Trophoblast cell (in vitro differentiated cells and primary cell): ENCODE data around the gene ZNF385C.

Experiments
- DNase-seq, 2 donors: peaks; one replicate each; pipeline ENCODE4 v3.0.0-alpha.2; 2016
- H2AFZ ChIP-seq: 2 replicates; pipeline ENCODE4 v1.6.1; 2013; ENCODE audit warnings: low read length, moderate library complexity, mild to moderate bottlenecking; ENCODE audit not compliant: insufficient read depth, poor library complexity
- H2AK5ac ChIP-seq: 2 replicates; pipeline ENCODE4 v1.6.1; 2013; ENCODE audit warnings: mild to moderate bottlenecking, low read length
- H2BK120ac ChIP-seq: 2 replicates; pipeline ENCODE4 v1.6.1; 2013; ENCODE audit warnings: low read length, mild to moderate bottlenecking, moderate library complexity; ENCODE audit not compliant: insufficient read depth, poor library complexity
- H2BK12ac ChIP-seq: 2 replicates; pipeline ENCODE4 v1.6.1; 2013; ENCODE audit warnings: mild to moderate bottlenecking, low read length, moderate library complexity
- H2BK5ac ChIP-seq: 2 replicates; pipeline ENCODE4 v1.6.1; 2013; ENCODE audit warnings: low read length, low read depth, moderate library complexity, mild to moderate bottlenecking; ENCODE audit not compliant: poor library complexity
- H3K14ac ChIP-seq: 2 replicates; pipeline ENCODE4 v1.6.1; 2013; ENCODE audit warnings: mild to moderate bottlenecking, low read length
- H3K18ac ChIP-seq: 2 replicates; pipeline ENCODE4 v1.6.1; 2013; ENCODE audit warnings: mild to moderate bottlenecking, low read length
- H3K23ac ChIP-seq: 2 replicates; pipeline ENCODE4 v1.6.1; 2013; ENCODE audit warnings: low read length
- H3K27ac ChIP-seq: 2 replicates; pipeline ENCODE4 v1.5.1; 2013; ENCODE audit warnings: low read depth, mild to moderate bottlenecking, inconsistent platforms, low read length, moderate library complexity
- H3K27me3 ChIP-seq: 2 replicates; pipeline ENCODE4 v1.6.1; 2013; ENCODE audit warnings: inconsistent platforms, mild to moderate bottlenecking, low read length, moderate library complexity; ENCODE audit not compliant: insufficient read depth
- H3K36me3 ChIP-seq, 2 experiments: 1 replicate in 1 of 2; 2 replicates in 1 of 2; pipeline ENCODE4 v1.6.1; 2013; ENCODE audit warnings: low read length in 2 of 2, mild to moderate bottlenecking in 2 of 2, moderate library complexity in 1 of 2; ENCODE audit not compliant: insufficient read depth in 2 of 2, control insufficient read depth in 1 of 2
- H3K4ac ChIP-seq: 2 replicates; pipeline ENCODE4 v1.6.1; 2013; ENCODE audit warnings: low read depth, mild to moderate bottlenecking, low read length, moderate library complexity
- H3K4me1 ChIP-seq, 2 experiments: 1 replicate in 1 of 2; 2 replicates in 1 of 2; pipeline ENCODE4 v1.6.1; 2013; ENCODE audit warnings: low read length in 2 of 2, mild to moderate bottlenecking in 2 of 2, moderate library complexity in 1 of 2; ENCODE audit not compliant: insufficient read depth in 2 of 2, control insufficient read depth in 1 of 2
- H3K4me2 ChIP-seq: 2 replicates; pipeline ENCODE4 v1.6.1; 2013; ENCODE audit warnings: inconsistent platforms, mild to moderate bottlenecking, low read length, moderate library complexity
- H3K4me3 ChIP-seq: 2 replicates; pipeline ENCODE4 v1.5.1; 2013; ENCODE audit warnings: mild to moderate bottlenecking, low read depth, low read length, inconsistent platforms
- H3K79me1 ChIP-seq: one replicate; pipeline ENCODE4 v1.6.1; 2013; ENCODE audit warnings: low read length
- H3K79me2 ChIP-seq: 2 replicates; pipeline ENCODE4 v1.6.1; 2013; ENCODE audit warnings: low read length, mild to moderate bottlenecking; ENCODE audit not compliant: control insufficient read depth, insufficient read depth, poor library complexity
- H3K9ac ChIP-seq: 2 replicates; pipeline ENCODE4 v1.6.1; 2013; ENCODE audit warnings: mild to moderate bottlenecking, low read length
- H3K9me3 ChIP-seq: 2 replicates; pipeline ENCODE4 v1.6.1; 2013; ENCODE audit warnings: low read depth, mild to moderate bottlenecking, control low read depth, inconsistent platforms, low read length; ENCODE audit not compliant: insufficient read depth
- H4K12ac ChIP-seq: 2 replicates; pipeline ENCODE4 v1.6.1; 2013; ENCODE audit warnings: low read depth, mild to moderate bottlenecking, low read length, moderate library complexity
- H4K8ac ChIP-seq: 2 replicates; pipeline ENCODE4 v1.6.1; 2013; ENCODE audit warnings: low read depth, mild to moderate bottlenecking, low read length, moderate library complexity
- H4K91ac ChIP-seq: one replicate; pipeline ENCODE4 v1.6.1; 2013; ENCODE audit warnings: low read depth, mild to moderate bottlenecking, low read length, moderate library complexity
- WGBS: extraction: QIAGEN DNeasy Blood & Tissue Kit; methylation state at CpG from one replicate; pipeline ENCODE4 v1.1.7; 2013; ENCODE audit warnings: missing lambda C conversion rate; ENCODE audit not compliant: insufficient read length, insufficient coverage; ENCODE audit errors: extremely low coverage; 5-methylcytosine and 5-hydroxymethylcytosine counted together

The ZNF385C gene

DNA sequence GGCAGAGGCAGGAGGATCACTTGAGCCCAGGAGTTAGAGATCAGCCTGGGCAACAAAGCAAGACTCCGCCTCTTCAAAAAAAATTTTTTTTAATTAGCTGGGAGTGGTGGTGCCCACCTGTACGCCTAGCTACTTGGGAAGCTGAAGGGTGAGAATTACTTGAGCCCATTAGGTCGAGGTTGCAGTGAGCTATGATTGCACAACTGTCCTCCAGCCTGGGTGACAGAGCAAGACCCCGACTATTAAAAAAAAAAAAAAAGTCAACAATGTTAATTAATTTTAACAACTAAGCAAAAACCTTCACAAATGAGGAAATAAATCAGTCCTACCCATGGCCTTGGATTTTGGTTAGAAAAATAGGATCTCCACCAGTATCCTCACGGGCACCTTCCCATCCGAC is 8.9 kb upstream of the ZNF385C start:
- Histone ChIP-seq H4K12ac (no peak overlapping the region), H2AFZ (no peak overlapping the region), H3K27me3 (no peaks in the 10 kb centered on the region), H3K4me3 (no peak overlapping the region), H3K79me1 (no peaks in the 10 kb centered on the region), H3K18ac (no peak overlapping the region), H2BK120ac (no peak overlapping the region), H3K9ac (no peak overlapping the region), H4K8ac (no peak overlapping the region), H3K9me3 (peaks cover 2% of the 10 kb centered on the region), H2AK5ac (no peak overlapping the region), H2BK12ac (no peak overlapping the region), H3K27ac (no peak overlapping the region), H2BK5ac (no peak overlapping the region), H3K36me3 (no peaks in the 10 kb centered on the region), H3K4me2 (no peak overlapping the region), H3K4me1 (peaks cover 0 to 3% of the 10 kb centered on the region in 2 experiments), H4K91ac (no peak overlapping the region), H3K4ac (no peak overlapping the region), H3K14ac (no peak overlapping the region), H3K79me2 (no peaks in the 10 kb centered on the region), H3K23ac (no peak overlapping the region)
- DNase-seq, result no peak
- WGBS, result no CpG with 5 or more reads among the region's 6 CpGs

DNA sequence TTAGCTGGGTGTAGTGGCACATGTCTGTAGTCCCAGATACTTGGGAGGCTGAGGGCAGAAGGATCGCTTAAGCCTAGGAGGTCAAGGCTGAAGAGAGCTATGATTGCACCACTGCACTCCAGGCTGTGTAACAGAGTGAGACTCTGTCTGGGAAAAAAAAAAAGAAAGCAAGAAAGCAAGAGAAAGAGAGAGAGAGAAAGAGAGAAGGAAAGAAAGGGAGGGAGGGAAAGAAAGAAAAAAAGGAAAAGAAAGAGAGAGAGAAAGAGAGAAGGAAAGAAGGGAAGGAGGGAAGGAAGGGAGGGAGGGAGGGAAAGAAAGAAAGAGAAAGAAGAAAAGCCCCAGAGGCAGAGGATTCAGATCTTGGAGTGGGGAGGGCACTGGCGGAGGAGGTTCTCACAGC is 7.7 kb upstream of the ZNF385C start:
- no peak overlapping the region for H2AK5ac ChIP-seq
- H3K36me3 ChIP-seq, result no peaks in the 10 kb centered on the region
- H3K27me3 ChIP-seq, result no peaks in the 10 kb centered on the region
- no peak overlapping the region for H4K12ac ChIP-seq
- H3K9me3 ChIP-seq, result no peaks in the 10 kb centered on the region
- no peak overlapping the region for H2AFZ ChIP-seq
- H3K9ac ChIP-seq, result no peak overlapping the region
- no peak overlapping the region for H3K4me2 ChIP-seq
- H3K18ac ChIP-seq, result no peak overlapping the region
- H3K4ac ChIP-seq, result no peak overlapping the region
- peaks cover 0 to 3% of the 10 kb centered on the region in 2 experiments for H3K4me1 ChIP-seq
- no CpG with 5 or more reads among the region's 2 CpGs for WGBS
- no peaks in the 10 kb centered on the region for H3K79me1 ChIP-seq
- no peak for DNase-seq
- H3K23ac ChIP-seq, result no peak overlapping the region
- H2BK120ac ChIP-seq, result no peak overlapping the region
- H2BK5ac ChIP-seq, result no peak overlapping the region
- no peak overlapping the region for H2BK12ac ChIP-seq
- H3K4me3 ChIP-seq, result no peak overlapping the region
- no peak overlapping the region for H4K8ac ChIP-seq
- H4K91ac ChIP-seq, result no peak overlapping the region
- no peaks in the 10 kb centered on the region for H3K79me2 ChIP-seq
- no peak overlapping the region for H3K14ac ChIP-seq
- no peak overlapping the region for H3K27ac ChIP-seq

DNA sequence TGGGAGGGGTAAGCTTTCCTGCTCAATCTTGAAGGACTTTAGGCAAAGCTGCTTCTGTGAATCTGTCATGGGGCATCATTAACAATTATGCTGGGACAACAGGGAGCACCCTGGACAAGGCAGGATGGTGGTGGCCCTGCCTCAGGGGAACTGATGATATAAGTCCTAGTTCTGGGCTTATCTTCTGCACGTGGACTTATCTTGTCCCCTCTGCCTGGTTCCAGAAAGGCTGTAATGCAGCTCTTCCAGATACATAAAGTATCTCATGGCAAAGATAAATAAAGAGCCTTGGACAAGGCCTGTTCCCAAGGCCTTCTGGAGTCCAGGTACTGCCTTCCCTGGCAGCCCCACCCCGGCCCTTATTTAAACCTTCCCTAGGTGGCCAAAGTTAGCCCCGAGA is 6.0 kb upstream of the ZNF385C start:
- no peak overlapping the region for H2AFZ ChIP-seq
- no peaks in the 10 kb centered on the region for H3K27me3 ChIP-seq
- no peaks in the 10 kb centered on the region for H3K9me3 ChIP-seq
- H4K12ac ChIP-seq, result no peak overlapping the region
- H3K27ac ChIP-seq, result no peak overlapping the region
- H3K4me2 ChIP-seq, result no peak overlapping the region
- no peaks in the 10 kb centered on the region for H3K79me2 ChIP-seq
- H2BK5ac ChIP-seq, result no peak overlapping the region
- H4K8ac ChIP-seq, result no peak overlapping the region
- H3K4me1 ChIP-seq, result peaks cover 0 to 3% of the 10 kb centered on the region in 2 experiments
- H2BK12ac ChIP-seq, result no peak overlapping the region
- no peaks in the 10 kb centered on the region for H3K79me1 ChIP-seq
- no peak overlapping the region for H3K23ac ChIP-seq
- no peak overlapping the region for H3K4me3 ChIP-seq
- H2BK120ac ChIP-seq, result no peak overlapping the region
- no peak overlapping the region for H4K91ac ChIP-seq
- no peak overlapping the region for H3K4ac ChIP-seq
- no peak overlapping the region for H3K18ac ChIP-seq
- H3K9ac ChIP-seq, result no peak overlapping the region
- H2AK5ac ChIP-seq, result no peak overlapping the region
- no peaks in the 10 kb centered on the region for H3K36me3 ChIP-seq
- H3K14ac ChIP-seq, result no peak overlapping the region
- DNase-seq, result no peak
- WGBS, result no CpG with 5 or more reads among the region's 3 CpGs

DNA sequence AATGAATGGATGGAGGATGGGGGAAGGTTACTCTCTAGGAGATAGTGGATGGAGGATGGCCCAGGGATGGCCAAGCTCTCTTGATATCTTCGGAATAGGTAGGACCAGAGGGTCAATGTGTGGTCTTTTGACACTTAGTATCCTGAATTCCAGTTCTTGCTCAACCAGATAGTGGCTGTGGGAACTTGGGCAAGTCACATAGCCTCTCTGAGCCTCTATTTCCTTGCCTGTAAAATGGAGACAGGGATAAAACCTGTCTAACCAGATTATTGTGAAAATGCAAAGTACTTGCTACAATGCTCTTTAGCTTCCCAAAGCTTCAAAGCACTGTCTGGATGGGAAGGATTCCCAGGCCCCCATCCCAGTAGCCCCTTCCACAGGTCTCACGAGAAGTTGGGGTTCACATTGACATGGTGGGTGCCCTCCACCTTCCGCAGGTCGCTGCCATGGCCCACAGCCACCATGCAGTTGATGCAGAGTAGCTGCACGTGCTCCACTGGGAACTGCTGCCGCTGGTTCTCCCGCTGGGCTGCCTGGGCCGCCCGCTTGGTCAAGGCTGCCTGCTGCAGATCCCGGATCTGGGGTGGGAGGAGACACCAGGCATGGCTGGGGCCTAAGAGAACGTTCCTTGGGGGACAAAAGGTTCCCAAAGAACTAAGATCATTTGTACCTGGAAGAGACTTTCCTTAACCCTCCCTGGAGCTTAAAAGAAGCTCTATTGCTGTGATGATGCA is 5.1 kb upstream of the ZNF385C start:
- no peak overlapping the region for H4K12ac ChIP-seq
- no peak overlapping the region for H3K23ac ChIP-seq
- no peak overlapping the region for H2BK5ac ChIP-seq
- no peak overlapping the region for H3K4me3 ChIP-seq
- H3K9me3 ChIP-seq, result no peaks in the 10 kb centered on the region
- no peak overlapping the region for H2AFZ ChIP-seq
- peak; percentile 52 to 93 for DNase-seq
- H4K8ac ChIP-seq, result no peak overlapping the region
- peaks cover 2% of the 10 kb centered on the region for H3K27me3 ChIP-seq
- no peaks in the 10 kb centered on the region for H3K79me1 ChIP-seq
- H3K4me2 ChIP-seq, result no peak overlapping the region
- H3K18ac ChIP-seq, result no peak overlapping the region
- H4K91ac ChIP-seq, result no peak overlapping the region
- no peak overlapping the region for H2BK12ac ChIP-seq
- peaks cover 0 to 3% of the 10 kb centered on the region in 2 experiments for H3K4me1 ChIP-seq
- no peaks in the 10 kb centered on the region for H3K79me2 ChIP-seq
- no CpG with 5 or more reads among the region's 11 CpGs for WGBS
- no peak overlapping the region for H3K27ac ChIP-seq
- no peak overlapping the region for H3K4ac ChIP-seq
- no peaks in the 10 kb centered on the region for H3K36me3 ChIP-seq
- no peak overlapping the region for H3K9ac ChIP-seq
- no peak overlapping the region for H2AK5ac ChIP-seq
- H3K14ac ChIP-seq, result no peak overlapping the region
- H2BK120ac ChIP-seq, result no peak overlapping the region
